GM10847 (cell line): ENCODE measurements around the gene OR11G2.

Source experiments
- POLR2A ChIP-seq: IDR thresholded peaks from 2 replicates; pipeline ENCODE4 v1.6.1; 2011; ENCODE audit not compliant: insufficient read length; ENCODE audit errors: extremely low read depth

Gene OR11G2

GRCh38 chr14:20209595-20209994, 18.9 kb downstream of the OR11G2 start:
- no peak for TF ChIP-seq POLR2A

DNA sequence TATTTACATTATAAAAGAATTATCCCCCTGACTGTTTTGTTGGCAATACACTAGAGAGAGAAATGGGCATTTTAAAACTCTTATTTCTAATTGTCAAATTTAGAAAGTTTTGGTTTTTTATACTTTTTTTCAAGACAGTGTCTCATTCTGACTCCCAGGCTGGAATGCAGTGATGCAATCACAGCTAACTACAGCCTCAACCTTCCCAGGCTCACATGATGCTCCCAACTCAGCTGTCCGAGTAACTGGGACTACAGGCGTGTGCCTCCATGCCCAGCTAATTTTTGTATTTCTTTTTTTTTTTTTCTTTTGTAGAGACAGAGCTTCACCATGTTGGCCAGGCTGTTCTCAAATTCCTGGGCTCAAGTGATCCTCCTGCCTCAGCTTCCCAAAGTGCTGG, 24.5 kb downstream of the OR11G2 start:
- no peak for TF ChIP-seq POLR2A

DNA sequence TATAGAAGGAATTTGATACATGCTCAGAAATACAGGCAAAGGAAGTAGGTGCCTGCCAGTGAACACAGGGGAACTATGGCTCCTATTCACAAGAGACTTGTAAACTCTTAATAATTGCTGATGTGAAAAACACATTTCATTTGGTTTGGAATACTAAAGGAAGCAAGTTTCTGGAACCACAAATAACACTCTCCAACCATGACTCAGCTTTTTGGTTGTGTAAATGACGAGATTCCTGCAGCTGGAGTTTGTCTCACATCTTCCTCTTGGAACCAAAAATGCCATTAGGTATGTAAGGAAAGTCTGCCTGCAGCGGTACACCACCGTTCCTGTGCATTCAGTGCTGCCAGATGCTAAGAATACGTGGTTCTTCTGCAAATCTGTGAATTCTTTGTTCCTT, 28.3 kb downstream of the OR11G2 start:
- TF ChIP-seq POLR2A = no peak

GRCh38 chr14:20223410-20223809, 32.7 kb downstream of the OR11G2 start, which contains the start of gene OR11H6:
Gene OR11H6, plus strand, starts transcription at chr14:20223710. Its CDS starts 0 bp downstream, at chr14:20223710.
- no peak for TF ChIP-seq POLR2A

DNA sequence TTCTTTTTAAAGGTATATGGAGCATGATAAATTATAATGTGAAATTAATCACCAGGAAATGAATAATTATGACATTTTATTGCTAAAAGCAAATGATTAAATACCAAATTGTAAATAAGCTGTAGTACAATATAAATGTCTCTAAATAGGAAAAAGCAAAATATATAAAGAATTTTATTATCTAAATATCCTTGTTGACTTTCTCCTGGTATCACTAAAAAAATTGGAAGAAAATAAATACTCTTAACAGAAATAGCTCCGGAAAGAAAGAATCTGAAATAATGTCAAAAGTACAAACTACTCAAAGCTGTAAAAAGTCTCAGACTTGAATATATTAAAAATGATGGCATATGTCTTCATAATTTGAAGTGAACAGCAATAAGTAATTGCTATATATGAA, 38.0 kb downstream of the OR11G2 start, which contains the start of gene OR11H7:
TSS of gene OR11H7 (plus strand) at position 301 of the 400 bp plus-strand sequence.
- TF ChIP-seq POLR2A = no peak

DNA sequence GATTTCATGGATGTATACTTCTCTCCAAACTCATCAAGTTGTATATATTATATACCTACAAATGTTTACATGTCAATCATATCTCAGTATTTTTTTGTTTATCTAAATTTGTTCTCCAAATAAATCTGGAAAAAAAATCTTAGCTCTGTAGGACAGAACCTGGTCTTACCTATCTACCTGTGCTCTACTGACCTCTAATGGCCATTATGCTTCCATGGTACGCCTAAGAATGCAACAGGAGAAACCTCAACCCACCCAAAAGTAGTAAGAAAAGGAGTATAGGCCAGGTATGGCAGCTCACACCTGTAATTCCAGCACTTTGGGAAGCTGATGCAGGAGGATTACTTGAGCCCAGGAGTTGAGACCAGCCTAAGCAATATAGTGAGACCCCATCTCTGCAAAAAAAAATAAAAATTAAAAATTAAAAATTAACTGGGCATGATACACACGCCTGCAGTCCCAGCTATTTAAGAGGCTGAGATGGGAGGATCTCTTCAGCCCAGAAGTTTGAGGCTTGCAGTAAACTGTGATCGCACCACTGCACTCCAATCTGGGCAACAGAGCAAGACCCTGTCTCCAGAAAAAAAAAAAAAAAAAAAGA, 57.0 kb downstream of the OR11G2 start:
- TF ChIP-seq POLR2A = no peak
